GM23248 (cell line): Measurements from ENCODE around the gene PC.

Experiments
- EZH2 ChIP-seq: fragments of 200-600 bp; sonication (generic); IDR thresholded peaks from 2 replicates; pipeline ENCODE4 v1.6.1; 2018; ENCODE audit warnings: antibody characterized with exemption, mild to moderate bottlenecking; ENCODE audit not compliant: insufficient read depth, poor library complexity, severe bottlenecking
- EZH2phosphoT487 ChIP-seq: fragments of 200-600 bp; sonication (generic); IDR thresholded peaks from 2 replicates; pipeline ENCODE4 v1.6.1; 2018; ENCODE audit warnings: antibody characterized with exemption, moderate library complexity, mild to moderate bottlenecking, low read depth; ENCODE audit not compliant: insufficient read depth

GRCh38 chr11:67002297-67002913, 44.2 kb upstream of the PC start:
- TF ChIP-seq EZH2phosphoT487: no peak
- TF ChIP-seq EZH2: no peak
